ENCODE measurements around the gene SLC45A3. TPM values are rescaled to one million over a fixed set of nuclear protein-coding genes. Genes with fewer than 3 reads are reported as not detected.

SLC45A3 gene
- polyA plus RNA-seq, 1 donor from 2014 or later = 0.53 TPM

- Histone ChIP-seq H3K9me3 (ENCODE audit: low read length) (no peaks in the 10 kb centered on the region), H3K27me3 (ENCODE audit: insufficient read depth, low read depth, low read length) (no peaks in the 10 kb centered on the region), H3K4me3 (ENCODE audit: low read length) (no peak overlapping the region), H3F3A (ENCODE audit: insufficient read depth, low read length, poor library complexity, severe bottlenecking) (no peaks in the 10 kb centered on the region), H4K20me1 (ENCODE audit: insufficient read depth) (no peaks in the 10 kb centered on the region), H2AFZ (ENCODE audit: low read depth, low read length) (no peak overlapping the region), H3K9me2 (ENCODE audit: insufficient read depth, low read length) (no peaks in the 10 kb centered on the region), H3K79me2 (replicated peaks; ENCODE audit: insufficient read depth, low read length) (no peaks in the 10 kb centered on the region), H3K9ac (ENCODE audit: low read length) (no peak overlapping the region), H3K27ac (ENCODE audit: low read length) (no peak overlapping the region), H3K4me2 (ENCODE audit: low read length) (no peak overlapping the region), H3K36me3 (ENCODE audit: insufficient read depth, low read length) (peaks cover 39% of the 10 kb centered on the region)
- TF ChIP-seq RAD21 (conservative IDR thresholded peaks at IDR 0.05) (no peak), POLR2AphosphoS5 (IDR thresholded peaks at IDR 0.05) (no peak), TAF1 (IDR thresholded peaks at IDR 0.05; ENCODE audit: low read depth) (no peak), EP300 (conservative IDR thresholded peaks at IDR 0.05; ENCODE audit: poor library complexity, severe bottlenecking) (no peak), CTCF (IDR thresholded peaks at IDR 0.05; ENCODE audit: poor library complexity, severe bottlenecking) (no peak), SMC3 (conservative IDR thresholded peaks at IDR 0.05; ENCODE audit: poor library complexity) (no peak), EZH2 (IDR thresholded peaks at IDR 0.05; ENCODE audit: borderline replicate concordance, insufficient read depth, low read length, poor library complexity, severe bottlenecking) (no peak), MXI1 (conservative IDR thresholded peaks at IDR 0.05; ENCODE audit: poor library complexity, severe bottlenecking) (no peak), REST (IDR thresholded peaks at IDR 0.05; ENCODE audit: borderline replicate concordance) (no peak)
Observed at GRCh38 chr1:205716371-205717132, 36.2 kb upstream of the SLC45A3 start.

GRCh38 chr1:205715628-205716027, 35.3 kb upstream of the SLC45A3 start:
- H3K27ac ChIP-seq (ENCODE audit: low read length) = no peak overlapping the region
- H2AFZ ChIP-seq (ENCODE audit: low read depth, low read length) = no peak overlapping the region
- no peak overlapping the region for H3K9ac ChIP-seq (ENCODE audit: low read length)
- H4K20me1 ChIP-seq (ENCODE audit: insufficient read depth) = no peaks in the 10 kb centered on the region
- H3K79me2 ChIP-seq (replicated peaks; ENCODE audit: insufficient read depth, low read length) = no peaks in the 10 kb centered on the region
- TF ChIP-seq CTCF (IDR thresholded peaks at IDR 0.05; ENCODE audit: poor library complexity, severe bottlenecking) (no peak), EZH2 (IDR thresholded peaks at IDR 0.05; ENCODE audit: borderline replicate concordance, insufficient read depth, low read length, poor library complexity, severe bottlenecking) (no peak), TAF1 (IDR thresholded peaks at IDR 0.05; ENCODE audit: low read depth) (no peak)
- H3K4me2 ChIP-seq (ENCODE audit: low read length) = no peak overlapping the region
- no peaks in the 10 kb centered on the region for H3F3A ChIP-seq (ENCODE audit: insufficient read depth, low read length, poor library complexity, severe bottlenecking)
- peaks cover 38% of the 10 kb centered on the region for H3K36me3 ChIP-seq (ENCODE audit: insufficient read depth, low read length)
- H3K9me2 ChIP-seq (ENCODE audit: insufficient read depth, low read length) = no peaks in the 10 kb centered on the region
- H3K9me3 ChIP-seq (ENCODE audit: low read length) = no peaks in the 10 kb centered on the region
- H3K4me3 ChIP-seq (ENCODE audit: low read length) = no peak overlapping the region
- no peaks in the 10 kb centered on the region for H3K27me3 ChIP-seq (ENCODE audit: insufficient read depth, low read depth, low read length)
